GM19240 (cell line): ENCODE data around the gene ANXA2.
"Not testable (repeated sequence)": the region's sequence is repeated elsewhere in the genome, so short reads cannot be mapped to it uniquely, and the experiment has no call there.

ENCODE experiments used
- DNase-seq: peaks from one replicate; pipeline ENCODE4 v3.0.0; 2011; ENCODE audit warnings: low spot score; ENCODE audit not compliant: insufficient read length

Gene ANXA2

GRCh38 chr15:60344987-60345386 lies 52.8 kb downstream of the ANXA2 start:
- no peak for DNase-seq

GRCh38 chr15:60344461-60344860 lies 53.3 kb downstream of the ANXA2 start:
- no peak for DNase-seq

GRCh38 chr15:60343221-60343970 lies 54.4 kb downstream of the ANXA2 start:
- no peak for DNase-seq

- no peak for DNase-seq
Observed at GRCh38 chr15:60340207-60340921, 57.4 kb downstream of the ANXA2 start.

GRCh38 chr15:60339236-60339635 lies 58.5 kb downstream of the ANXA2 start:
- no peak for DNase-seq

- DNase-seq = no peak
Observed at GRCh38 chr15:60338810-60339209, 59.0 kb downstream of the ANXA2 start.

GRCh38 chr15:60337076-60337475 lies 60.7 kb downstream of the ANXA2 start:
- DNase-seq = no peak

- not testable (repeated sequence) for DNase-seq
Observed at GRCh38 chr15:60335296-60335695, 62.5 kb downstream of the ANXA2 start.

GRCh38 chr15:60328852-60329443 lies 68.8 kb downstream of the ANXA2 start:
- no peak for DNase-seq

GRCh38 chr15:60326824-60327654 lies 70.7 kb downstream of the ANXA2 start:
- DNase-seq = no peak

- no peak for DNase-seq
Observed at GRCh38 chr15:60326343-60326742, 71.4 kb downstream of the ANXA2 start.

GRCh38 chr15:60325905-60326304 lies 71.9 kb downstream of the ANXA2 start:
- DNase-seq = no peak

- DNase-seq = no peak
Observed at GRCh38 chr15:60324706-60325438, 72.9 kb downstream of the ANXA2 start.

- no peak for DNase-seq
Observed at GRCh38 chr15:60323322-60323721, 74.5 kb downstream of the ANXA2 start.

- no peak for DNase-seq
Observed at GRCh38 chr15:60320365-60320764, 77.4 kb downstream of the ANXA2 start.

GRCh38 chr15:60318216-60318867 lies 79.4 kb downstream of the ANXA2 start:
- no peak for DNase-seq

- DNase-seq = no peak
Observed at GRCh38 chr15:60316961-60317360, 80.8 kb downstream of the ANXA2 start.

GRCh38 chr15:60315878-60316277 lies 81.9 kb downstream of the ANXA2 start:
- DNase-seq = no peak

- DNase-seq = no peak
Observed at GRCh38 chr15:60313906-60314305, 83.9 kb downstream of the ANXA2 start.

GRCh38 chr15:60307034-60307433 lies 90.8 kb downstream of the ANXA2 start:
- DNase-seq = no peak
